ENCODE results near the gene PRAMEF13.
"Not testable (repeated sequence)": the region's sequence is repeated elsewhere in the genome, so short reads cannot be mapped to it uniquely, and the experiment has no call there.

Gene PRAMEF13

GRCh38 chr1:13165531-13165930, 35.7 kb downstream of the PRAMEF13 start, which contains the start of gene HNRNPCL4:
Gene HNRNPCL4 (minus strand): TSS chr1:13165631. CDS start chr1:13165467, 164 bp downstream.
- DNase-seq, result not testable (repeated sequence)

GRCh38 chr1:13155909-13156308, 45.3 kb downstream of the PRAMEF13 start, which contains the start of gene PRAMEF26:
Gene PRAMEF26 (minus strand): TSS chr1:13156009. CDS start chr1:13153095, 2,914 bp downstream.
- not testable (repeated sequence) for DNase-seq

All from AML-193 (cell line).